Activated CD4-positive, alpha-beta memory T cell treated with anti-CD3 and anti-CD28 coated beads for 36 hours (primary cell): ENCODE measurements around the gene GON7. TPM values are rescaled to one million over a fixed set of nuclear protein-coding genes. Genes with fewer than 3 reads are reported as not detected.
A peak's percentile ranks its signal among the peaks of the same experiment; 100 is the strongest.
"Not testable (repeated sequence)": the region's sequence is repeated elsewhere in the genome, so short reads cannot be mapped to it uniquely, and the experiment has no call there.

ENCODE experiments used
- CTCF ChIA-PET: fragments of 350-600 bp; sonication (Branson Sonifier 250); formaldehyde crosslinking; loops from one replicate; lab custom pipeline; 2021; ENCODE audit warnings: antibody characterized with exemption, inconsistent platforms; lab: Charles Lee
- POLR2A ChIA-PET: fragments of 350-600 bp; sonication (Branson Sonifier 250); formaldehyde crosslinking; loops from one replicate; lab custom pipeline; 2021; ENCODE audit warnings: antibody characterized with exemption; lab: Charles Lee
- DNase-seq: peaks from one replicate; pipeline ENCODE4 v3.0.0-alpha.2; 2020
- H3K27ac Mint-ChIP-seq: one replicate; pipeline ENCODE4 v1.8.0; 2021; ENCODE audit warnings: mixed read lengths
- H3K27me3 Mint-ChIP-seq: one replicate; pipeline ENCODE4 v1.8.0; 2021; ENCODE audit warnings: mixed read lengths
- H3K36me3 Mint-ChIP-seq: one replicate; pipeline ENCODE4 v1.8.0; 2021; ENCODE audit warnings: mixed read lengths
- H3K4me1 Mint-ChIP-seq: one replicate; pipeline ENCODE4 v1.8.0; 2021; ENCODE audit warnings: low read depth, mixed read lengths
- H3K4me3 Mint-ChIP-seq: one replicate; pipeline ENCODE4 v1.8.0; 2021; ENCODE audit warnings: mild to moderate bottlenecking, mixed read lengths
- H3K9me3 Mint-ChIP-seq: one replicate; pipeline ENCODE4 v1.8.0; 2021; ENCODE audit warnings: mixed read lengths
- intact Hi-C: fragments of 100-400 bp; cut with micrococcal nuclease; formaldehyde crosslinking; loops from one replicate; pipeline ENCODE4 v1.15.1; 2023
- total RNA-seq, 2 experiments: library from RNA; stranded (reverse); gene quantifications; one replicate each; pipeline ENCODE4 v1.2.3, GENCODE V29; 2021

Gene GON7
- total RNA-seq: 10 to 100 TPM; 12.4 to 12.5 TPM

GRCh38 chr14:93206793-93207467, at the start of gene GON7, which contains the start of gene UBR7:
TSS of gene GON7 (minus strand) at chr14:93207065. CDS start at chr14:93207037, 28 bp downstream.
TSS of gene UBR7 (plus strand) at chr14:93207256. CDS start at chr14:93207292, 36 bp downstream.
- intact Hi-C loops: loop anchor here (1.0 to 10.0 kb wide), 4 partner anchors 23 to 748 kb away; partner anchors contain the start of genes BTBD7 and MOAP1
- Mint-ChIP-seq H3K4me1 (peaks cover 32% of the 10 kb centered on the region), H3K27ac (peak within 1 kb of the TSS; percentile 94), H3K36me3 (peaks cover 13% of the 10 kb centered on the region), H3K27me3 (no peaks in the 10 kb centered on the region), H3K9me3 (no peaks in the 10 kb centered on the region), H3K4me3 (peak within 1 kb of the TSS; percentile 99)
- CTCF ChIA-PET: interaction anchor here (0.7 to 3.5 kb wide), 12 partner anchors 10 to 407 kb away, joined by 3 to 28 read pairs (median 5); partner anchors contain the start of genes LYSET and MOAP1
- POLR2A ChIA-PET: interaction anchor here (0.6 to 3.8 kb wide), 5 partner anchors 10 to 102 kb away, joined by 3 to 34 read pairs (median 3); partner anchors contain the start of genes LYSET and MOAP1
- peak; percentile 94 for DNase-seq

GRCh38 chr14:93249128-93249831, 42.4 kb upstream of the GON7 start:
- Mint-ChIP-seq H3K4me1 (no peaks in the 10 kb centered on the region), H3K36me3 (peaks cover 10% of the 10 kb centered on the region), H3K9me3 (no peaks in the 10 kb centered on the region), H3K27ac (no peak overlapping the region), H3K4me3 (no peak overlapping the region), H3K27me3 (no peaks in the 10 kb centered on the region)
- intact Hi-C loops: no loop called here
- CTCF ChIA-PET: no interaction called here
- POLR2A ChIA-PET: no interaction called here
- no peak for DNase-seq

DNA sequence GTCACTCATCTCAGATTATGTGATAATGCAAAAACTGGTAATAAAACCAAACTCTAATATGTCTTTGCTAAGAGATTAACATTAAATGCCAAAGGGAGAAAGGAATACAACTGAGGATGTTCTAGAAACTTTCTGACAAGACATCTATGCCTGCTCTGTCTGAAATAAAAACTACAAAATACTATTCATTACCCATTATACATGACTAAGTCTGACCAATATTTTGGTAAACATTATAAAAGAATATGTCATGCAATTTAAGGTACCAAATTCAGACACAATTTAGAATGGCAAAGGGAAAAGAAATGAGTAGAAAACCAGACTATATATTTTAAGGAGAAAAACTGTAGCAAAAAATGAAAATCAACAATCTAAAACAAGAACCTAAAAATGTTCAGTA, 39.7 kb upstream of the GON7 start:
- DNase-seq: no peak
- CTCF ChIA-PET: no interaction called here
- intact Hi-C loops: no loop called here
- no peak overlapping the region for H3K27ac Mint-ChIP-seq
- peaks cover 15% of the 10 kb centered on the region for H3K36me3 Mint-ChIP-seq
- H3K9me3 Mint-ChIP-seq: no peaks in the 10 kb centered on the region
- no peak overlapping the region for H3K4me3 Mint-ChIP-seq
- H3K4me1 Mint-ChIP-seq: no peaks in the 10 kb centered on the region
- POLR2A ChIA-PET: no interaction called here
- H3K27me3 Mint-ChIP-seq: no peaks in the 10 kb centered on the region

GRCh38 chr14:93245764-93246420, 39.0 kb upstream of the GON7 start:
- intact Hi-C loops: no loop called here
- peaks cover 15% of the 10 kb centered on the region for H3K36me3 Mint-ChIP-seq
- no peaks in the 10 kb centered on the region for H3K4me1 Mint-ChIP-seq
- no peak for DNase-seq
- H3K27me3 Mint-ChIP-seq: no peaks in the 10 kb centered on the region
- H3K4me3 Mint-ChIP-seq: no peak overlapping the region
- H3K9me3 Mint-ChIP-seq: no peaks in the 10 kb centered on the region
- ChIA-PET CTCF (no interaction called here), POLR2A (no interaction called here)
- no peak overlapping the region for H3K27ac Mint-ChIP-seq

DNA sequence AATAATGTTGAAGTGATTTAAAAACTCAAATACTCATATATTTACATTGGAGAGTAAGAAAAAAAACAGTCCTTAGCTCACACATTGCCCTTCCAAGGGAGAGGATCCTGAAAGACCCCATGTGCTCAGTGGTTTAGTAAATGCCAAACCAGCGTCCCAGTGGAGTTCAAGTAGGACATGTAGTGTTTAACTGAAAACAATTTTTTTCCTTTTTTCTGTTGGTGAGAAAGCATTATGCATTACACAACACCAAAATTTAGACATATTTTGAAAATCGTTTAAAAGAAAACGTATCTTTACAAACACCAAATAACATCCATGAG, 33.8 kb upstream of the GON7 start:
- Mint-ChIP-seq H3K27ac (no peak overlapping the region), H3K36me3 (peaks cover 17% of the 10 kb centered on the region), H3K27me3 (no peaks in the 10 kb centered on the region), H3K4me3 (no peak overlapping the region), H3K9me3 (no peaks in the 10 kb centered on the region), H3K4me1 (no peaks in the 10 kb centered on the region)
- no peak for DNase-seq
- ChIA-PET CTCF (no interaction called here), POLR2A (no interaction called here)
- intact Hi-C loops: no loop called here

- Mint-ChIP-seq H3K4me1 (no peaks in the 10 kb centered on the region), H3K27me3 (no peaks in the 10 kb centered on the region), H3K36me3 (peaks cover 14% of the 10 kb centered on the region), H3K4me3 (no peak overlapping the region), H3K9me3 (no peaks in the 10 kb centered on the region), H3K27ac (no peak overlapping the region)
- POLR2A ChIA-PET: no interaction called here
- intact Hi-C loops: no loop called here
- CTCF ChIA-PET: no interaction called here
- no peak for DNase-seq
These were observed 33.2 kb upstream of the GON7 start for GRCh38 chr14:93239869-93240677.

DNA sequence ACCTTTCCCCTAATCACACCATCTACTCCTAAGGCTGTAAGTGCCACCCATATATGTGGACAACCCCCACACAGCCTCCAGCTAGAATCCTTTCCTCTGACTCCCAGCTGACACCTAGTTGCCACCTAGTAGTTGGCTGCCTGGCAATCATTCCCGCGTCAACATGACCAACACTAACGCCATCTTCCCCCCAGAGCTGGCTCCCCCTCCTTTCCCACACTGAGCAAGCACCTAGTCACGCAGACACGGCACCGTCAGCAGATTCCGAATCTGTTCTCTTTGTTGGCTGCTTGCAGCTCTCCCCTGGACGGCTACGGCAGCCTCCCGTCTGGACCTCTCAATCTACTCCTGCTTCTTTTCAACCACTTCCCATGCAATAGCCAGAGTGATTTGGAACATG, 27.9 kb upstream of the GON7 start:
- POLR2A ChIA-PET: no interaction called here
- H3K27ac Mint-ChIP-seq: no peak overlapping the region
- no peak overlapping the region for H3K4me3 Mint-ChIP-seq
- H3K9me3 Mint-ChIP-seq: no peaks in the 10 kb centered on the region
- CTCF ChIA-PET: no interaction called here
- H3K36me3 Mint-ChIP-seq: peaks cover under 1% of the 10 kb centered on the region
- no peaks in the 10 kb centered on the region for H3K27me3 Mint-ChIP-seq
- intact Hi-C loops: no loop called here
- H3K4me1 Mint-ChIP-seq: peaks cover 8% of the 10 kb centered on the region
- no peak for DNase-seq

GRCh38 chr14:93233078-93233477, 26.2 kb upstream of the GON7 start:
- H3K27me3 Mint-ChIP-seq, H3K27ac Mint-ChIP-seq, intact Hi-C loops, H3K9me3 Mint-ChIP-seq, CTCF ChIA-PET, H3K4me1 Mint-ChIP-seq, DNase-seq, POLR2A ChIA-PET, H3K36me3 Mint-ChIP-seq, H3K4me3 Mint-ChIP-seq: not testable (repeated sequence)

GRCh38 chr14:93232159-93232558, 25.3 kb upstream of the GON7 start:
- ChIA-PET POLR2A (no interaction called here), CTCF (no interaction called here)
- DNase-seq: no peak
- Mint-ChIP-seq H3K27ac (no peak overlapping the region), H3K9me3 (no peaks in the 10 kb centered on the region), H3K4me1 (peaks cover 8% of the 10 kb centered on the region), H3K4me3 (no peak overlapping the region), H3K27me3 (no peaks in the 10 kb centered on the region), H3K36me3 (peaks cover 17% of the 10 kb centered on the region)
- intact Hi-C loops: no loop called here

- POLR2A ChIA-PET: interaction anchor here (0.8 kb wide), 1 partner anchor 47 kb away, joined by 3 read pairs; the partner anchor contains the start of genes LYSET and MOAP1
These were observed 24.5 kb upstream of the GON7 start for GRCh38 chr14:93231129-93231979.

DNA sequence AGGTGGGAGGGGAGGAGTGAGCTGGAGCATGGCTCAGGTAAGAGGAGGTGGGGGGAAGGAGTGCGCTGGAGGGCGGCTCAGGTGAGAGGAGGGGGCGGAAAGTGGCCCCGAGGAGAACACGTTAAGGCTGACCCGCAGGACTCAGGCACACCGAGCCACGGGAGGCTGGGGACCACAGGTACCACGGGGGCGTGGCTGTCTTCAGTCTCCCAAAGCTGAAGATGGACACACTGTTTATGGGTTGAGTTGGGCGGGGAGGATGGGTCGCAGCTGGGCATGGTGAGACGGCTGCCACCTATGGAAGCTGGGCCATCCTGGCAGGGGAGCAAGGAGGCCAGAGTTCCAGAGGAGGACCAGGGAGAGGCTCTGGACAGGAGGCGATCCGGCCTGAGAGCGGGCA, 23.7 kb upstream of the GON7 start:
- CTCF ChIA-PET: interaction anchor here (1.0 kb wide), 1 partner anchor 8 kb away, joined by 3 read pairs; no protein-coding TSS in a partner anchor
- H3K9me3 Mint-ChIP-seq: no peaks in the 10 kb centered on the region
- no peaks in the 10 kb centered on the region for H3K27me3 Mint-ChIP-seq
- H3K4me3 Mint-ChIP-seq: no peak overlapping the region
- H3K4me1 Mint-ChIP-seq: peaks cover 8% of the 10 kb centered on the region
- peaks cover 30% of the 10 kb centered on the region for H3K36me3 Mint-ChIP-seq
- intact Hi-C loops: no loop called here
- no peak for DNase-seq
- no peak overlapping the region for H3K27ac Mint-ChIP-seq
- POLR2A ChIA-PET: no interaction called here

More at GRCh38 chr14:93231129-93231979, 24.5 kb upstream of the GON7 start:
- peak overlapping the region; percentile 69 for H3K4me3 Mint-ChIP-seq
- intact Hi-C loops: no loop called here
- no peak overlapping the region for H3K27ac Mint-ChIP-seq
- CTCF ChIA-PET: no interaction called here
- H3K27me3 Mint-ChIP-seq: no peaks in the 10 kb centered on the region
- peaks cover 8% of the 10 kb centered on the region for H3K4me1 Mint-ChIP-seq
- H3K9me3 Mint-ChIP-seq: no peaks in the 10 kb centered on the region
- peak; percentile 17 for DNase-seq
- peaks cover 22% of the 10 kb centered on the region for H3K36me3 Mint-ChIP-seq
